HAP-1 (cell line): ENCODE measurements around the gene GNG3.
"Not testable (repeated sequence)": the region's sequence is repeated elsewhere in the genome, so short reads cannot be mapped to it uniquely, and the experiment has no call there.

Source experiments
- DNase-seq, 2 experiments: peaks; one replicate each; pipeline ENCODE4 v3.0.0-alpha.2; 2016 to 2020; ENCODE audit warnings: low spot score in 2 of 2
- H3K27me3 ChIP-seq: fragments of 250-450 bp; sonication (Bioruptor Pico); 2 replicates; pipeline ENCODE4 v1.5.1; 2020; ENCODE audit warnings: low read depth, mild to moderate bottlenecking, moderate library complexity
- H3K36me3 ChIP-seq: fragments of 250-450 bp; sonication (Bioruptor Pico); replicated peaks from 2 replicates; pipeline ENCODE4 v1.5.1; 2020; ENCODE audit warnings: mild to moderate bottlenecking
- H3K4me1 ChIP-seq: fragments of 250-450 bp; sonication (Bioruptor Pico); 2 replicates; pipeline ENCODE4 v1.5.1; 2020; ENCODE audit warnings: mild to moderate bottlenecking
- H3K4me3 ChIP-seq: fragments of 250-450 bp; sonication (Bioruptor Pico); 2 replicates; pipeline ENCODE4 v1.5.1; 2020; ENCODE audit warnings: mild to moderate bottlenecking, moderate library complexity
- H3K9me3 ChIP-seq: fragments of 250-450 bp; sonication (Bioruptor Pico); 2 replicates; pipeline ENCODE4 v1.5.1; 2020; ENCODE audit warnings: mild to moderate bottlenecking, moderate library complexity
- in situ Hi-C: fragments of 300-500 bp; cut with MboI; formaldehyde crosslinking; loops from 3 replicates; pipeline ENCODE4 v1.14.3; 2020; ENCODE audit warnings: low sequenced_read_pairs, inconsistent platforms, mixed read lengths

The GNG3 gene

GRCh38 chr11:62747475-62748160 is 40.1 kb downstream of the GNG3 start:
- H3K9me3 ChIP-seq = no peaks in the 10 kb centered on the region
- peaks cover 8% of the 10 kb centered on the region for H3K36me3 ChIP-seq
- no peaks in the 10 kb centered on the region for H3K27me3 ChIP-seq
- in situ Hi-C loops = no loop called here
- H3K4me1 ChIP-seq = peaks cover 14% of the 10 kb centered on the region
- H3K4me3 ChIP-seq = no peak overlapping the region
- no peak for DNase-seq

- H3K36me3 ChIP-seq = peaks cover 15% of the 10 kb centered on the region
- in situ Hi-C loops, DNase-seq, H3K27me3 ChIP-seq, H3K9me3 ChIP-seq, H3K4me3 ChIP-seq: not testable (repeated sequence)
- peaks cover 17% of the 10 kb centered on the region for H3K4me1 ChIP-seq
These were observed 42.5 kb downstream of the GNG3 start for GRCh38 chr11:62749931-62750330.

- Histone ChIP-seq H3K9me3 (no peaks in the 10 kb centered on the region), H3K4me3 (no peak overlapping the region), H3K36me3 (peaks cover 15% of the 10 kb centered on the region), H3K27me3 (no peaks in the 10 kb centered on the region), H3K4me1 (peaks cover 17% of the 10 kb centered on the region)
- in situ Hi-C loops = no loop called here
- DNase-seq = no peak
These were observed 44.8 kb downstream of the GNG3 start for GRCh38 chr11:62752177-62752785.

GRCh38 chr11:62752994-62753735 is 45.7 kb downstream of the GNG3 start:
- in situ Hi-C loops = no loop called here
- Histone ChIP-seq H3K27me3 (no peaks in the 10 kb centered on the region), H3K4me1 (peaks cover 8% of the 10 kb centered on the region), H3K4me3 (peak overlapping the region; percentile 89), H3K36me3 (peaks cover 15% of the 10 kb centered on the region), H3K9me3 (no peaks in the 10 kb centered on the region)
- DNase-seq = no peak

- peaks cover 15% of the 10 kb centered on the region for H3K36me3 ChIP-seq
- no peaks in the 10 kb centered on the region for H3K9me3 ChIP-seq
- H3K4me1 ChIP-seq = peaks cover 3% of the 10 kb centered on the region
- in situ Hi-C loops = no loop called here
- H3K27me3 ChIP-seq = no peaks in the 10 kb centered on the region
- H3K4me3 ChIP-seq = peak within 1 kb of the TSS; percentile 89
- DNase-seq = peak; percentile 98 to 100
These were observed 46.5 kb downstream of the GNG3 start, which contains the start of gene ZBTB3 for GRCh38 chr11:62753736-62754603. ZBTB3 (minus strand) TSS chr11:62754160; CDS start chr11:62753664, 496 bp downstream.

GRCh38 chr11:62755086-62755615 is 47.7 kb downstream of the GNG3 start:
- peaks cover 3% of the 10 kb centered on the region; the same call in 1 of the 2 replicates for H3K4me1 ChIP-seq
- no peak for DNase-seq
- H3K4me3 ChIP-seq = no peak overlapping the region
- in situ Hi-C loops = no loop called here
- no peaks in the 10 kb centered on the region for H3K9me3 ChIP-seq
- peaks cover 15% of the 10 kb centered on the region for H3K36me3 ChIP-seq
- H3K27me3 ChIP-seq = no peaks in the 10 kb centered on the region

- in situ Hi-C loops = no loop called here
- Histone ChIP-seq H3K4me1 (peaks cover 14% of the 10 kb centered on the region), H3K36me3 (peaks cover 3% of the 10 kb centered on the region; the same call in 1 of the 2 replicates), H3K27me3 (no peaks in the 10 kb centered on the region), H3K9me3 (no peaks in the 10 kb centered on the region), H3K4me3 (no peak overlapping the region)
- no peak for DNase-seq
These were observed 50.6 kb downstream of the GNG3 start for GRCh38 chr11:62757846-62758788.
